Immature natural killer cell (primary cell): ENCODE data around the gene ZNF462. TPM values are rescaled to one million over a fixed set of nuclear protein-coding genes. Genes with fewer than 3 reads are reported as not detected.
A peak's percentile ranks its signal among the peaks of the same experiment; 100 is the strongest.

Source experiments
- DNase-seq, 3 donors: peaks; one replicate each; pipeline ENCODE4 v3.0.0; 2022; ENCODE audit warnings: mixed read lengths in 1 of 3
- H3K27ac Mint-ChIP-seq, 6 donors: one replicate each; pipeline ENCODE4 v1.8.0; 2020; ENCODE audit warnings: mixed read lengths in 6 of 6, mild to moderate bottlenecking in 5 of 6, inconsistent platforms in 4 of 6, moderate library complexity in 3 of 6
- H3K27me3 Mint-ChIP-seq, 3 donors: one replicate each; pipeline ENCODE4 v1.8.0; 2020 to 2021; ENCODE audit warnings: low read depth in 3 of 3, mild to moderate bottlenecking in 3 of 3, mixed read lengths in 3 of 3, moderate library complexity in 3 of 3, inconsistent platforms in 1 of 3
- H3K36me3 Mint-ChIP-seq, 3 donors: one replicate each; pipeline ENCODE4 v1.8.0; 2020; ENCODE audit warnings: mixed read lengths in 3 of 3, inconsistent platforms in 2 of 3, mild to moderate bottlenecking in 2 of 3
- H3K4me1 Mint-ChIP-seq, 2 donors: one replicate each; pipeline ENCODE4 v1.8.0; 2020; ENCODE audit warnings: inconsistent platforms in 2 of 2, mild to moderate bottlenecking in 2 of 2, mixed read lengths in 2 of 2, moderate library complexity in 1 of 2
- H3K4me3 Mint-ChIP-seq, 5 donors: one replicate each; pipeline ENCODE4 v1.8.0; 2020; ENCODE audit warnings: mild to moderate bottlenecking in 5 of 5, mixed read lengths in 5 of 5, inconsistent platforms in 3 of 5, moderate library complexity in 3 of 5
- H3K9me3 Mint-ChIP-seq, 6 donors: one replicate each; pipeline ENCODE4 v1.8.0; 2020; ENCODE audit warnings: mild to moderate bottlenecking in 6 of 6, mixed read lengths in 6 of 6, inconsistent platforms in 4 of 6, moderate library complexity in 3 of 6
- polyA plus RNA-seq, 3 donors: library from polyadenylated mRNA; unstranded; fragments of 300-500 nt; fragmentation: Illumina TruSeq; gene quantifications; one replicate each; pipeline ENCODE4 v1.2.3, GENCODE V29; 2021

ZNF462 gene
- polyA plus RNA-seq, 3 donors from 2014 or later: 0.94 TPM; not detected in 2

GRCh38 chr9:107007402-107007801, 144.4 kb downstream of the ZNF462 start:
- DNase-seq: no peak
- H3K4me3 Mint-ChIP-seq: no peak overlapping the region
- H3K27me3 Mint-ChIP-seq: peaks cover 0 to 4% (median 2%) of the 10 kb centered on the region in 3 donors
- no peaks in the 10 kb centered on the region for H3K36me3 Mint-ChIP-seq
- H3K4me1 Mint-ChIP-seq: no peaks in the 10 kb centered on the region
- no peak overlapping the region for H3K27ac Mint-ChIP-seq
- peaks cover 0 to 2% (median 0%) of the 10 kb centered on the region in 6 donors for H3K9me3 Mint-ChIP-seq

- Mint-ChIP-seq H3K9me3 (peaks cover 0 to 2% (median 0%) of the 10 kb centered on the region in 6 donors), H3K27me3 (peaks cover 0 to 4% (median 2%) of the 10 kb centered on the region in 3 donors), H3K4me3 (no peak overlapping the region), H3K4me1 (no peaks in the 10 kb centered on the region), H3K27ac (no peak overlapping the region), H3K36me3 (no peaks in the 10 kb centered on the region)
- DNase-seq: no peak
Observed at GRCh38 chr9:107008011-107008410, 145.0 kb downstream of the ZNF462 start.

GRCh38 chr9:107008447-107008846, 145.5 kb downstream of the ZNF462 start:
- DNase-seq: no peak
- no peaks in the 10 kb centered on the region for H3K4me1 Mint-ChIP-seq
- H3K4me3 Mint-ChIP-seq: no peak overlapping the region
- H3K36me3 Mint-ChIP-seq: no peaks in the 10 kb centered on the region
- H3K27ac Mint-ChIP-seq: no peak overlapping the region
- peaks cover 0 to 4% (median 0%) of the 10 kb centered on the region in 3 donors for H3K27me3 Mint-ChIP-seq
- peaks cover 0 to 2% (median 0%) of the 10 kb centered on the region in 6 donors for H3K9me3 Mint-ChIP-seq

GRCh38 chr9:107016383-107016782, 153.4 kb downstream of the ZNF462 start:
- no peak overlapping the region for H3K27ac Mint-ChIP-seq
- peaks cover 0 to 2% (median 0%) of the 10 kb centered on the region in 3 donors for H3K27me3 Mint-ChIP-seq
- H3K36me3 Mint-ChIP-seq: no peaks in the 10 kb centered on the region
- peaks cover 0 to 14% (median 3%) of the 10 kb centered on the region in 6 donors for H3K9me3 Mint-ChIP-seq
- no peaks in the 10 kb centered on the region for H3K4me1 Mint-ChIP-seq
- H3K4me3 Mint-ChIP-seq: no peak overlapping the region
- no peak for DNase-seq

GRCh38 chr9:107018861-107019545, 156.0 kb downstream of the ZNF462 start:
- H3K27ac Mint-ChIP-seq: no peak overlapping the region
- H3K4me1 Mint-ChIP-seq: peaks cover 4 to 9% of the 10 kb centered on the region in 2 donors
- DNase-seq: no peak
- H3K9me3 Mint-ChIP-seq: peaks cover 0 to 14% (median 3%) of the 10 kb centered on the region in 6 donors
- H3K27me3 Mint-ChIP-seq: peaks cover 0 to 2% (median 0%) of the 10 kb centered on the region in 3 donors
- H3K4me3 Mint-ChIP-seq: no peak overlapping the region
- no peaks in the 10 kb centered on the region for H3K36me3 Mint-ChIP-seq

GRCh38 chr9:107020040-107020530, 157.1 kb downstream of the ZNF462 start:
- no peaks in the 10 kb centered on the region for H3K36me3 Mint-ChIP-seq
- H3K9me3 Mint-ChIP-seq: peaks cover 0 to 14% (median 3%) of the 10 kb centered on the region in 6 donors
- H3K27ac Mint-ChIP-seq: no peak overlapping the region
- no peak for DNase-seq
- no peak overlapping the region for H3K4me3 Mint-ChIP-seq
- peaks cover 9 to 20% of the 10 kb centered on the region in 2 donors for H3K4me1 Mint-ChIP-seq
- peaks cover 0 to 3% (median 2%) of the 10 kb centered on the region in 3 donors for H3K27me3 Mint-ChIP-seq

GRCh38 chr9:107024193-107024592, 161.2 kb downstream of the ZNF462 start:
- Mint-ChIP-seq H3K36me3 (no peaks in the 10 kb centered on the region), H3K4me3 (peak overlapping the region in 3 of 5 donors; percentile 11 to 36 (median 15)), H3K4me1 (peaks cover 9 to 20% of the 10 kb centered on the region in 2 donors), H3K27me3 (peaks cover 0 to 3% (median 0%) of the 10 kb centered on the region in 3 donors), H3K27ac (peak overlapping the region in 2 of 6 donors; percentile 3 to 42), H3K9me3 (peaks cover 0 to 2% (median 0%) of the 10 kb centered on the region in 6 donors)
- peak; percentile 25 to 47 (median 39) for DNase-seq

- H3K9me3 Mint-ChIP-seq: peaks cover 0 to 2% (median 0%) of the 10 kb centered on the region in 6 donors
- H3K27ac Mint-ChIP-seq: no peak overlapping the region
- H3K27me3 Mint-ChIP-seq: peaks cover 0 to 4% (median 0%) of the 10 kb centered on the region in 3 donors
- H3K4me3 Mint-ChIP-seq: no peak overlapping the region
- no peaks in the 10 kb centered on the region for H3K36me3 Mint-ChIP-seq
- peaks cover 9 to 20% of the 10 kb centered on the region in 2 donors for H3K4me1 Mint-ChIP-seq
- no peak for DNase-seq
Observed at GRCh38 chr9:107025260-107026035, 162.5 kb downstream of the ZNF462 start.

GRCh38 chr9:107029146-107029545, 166.2 kb downstream of the ZNF462 start:
- DNase-seq: no peak
- H3K27ac Mint-ChIP-seq: no peak overlapping the region
- H3K4me3 Mint-ChIP-seq: no peak overlapping the region
- H3K4me1 Mint-ChIP-seq: peaks cover 4 to 14% of the 10 kb centered on the region in 2 donors
- no peaks in the 10 kb centered on the region for H3K36me3 Mint-ChIP-seq
- peaks cover 0 to 5% (median 2%) of the 10 kb centered on the region in 3 donors for H3K27me3 Mint-ChIP-seq
- peaks cover 0 to 3% (median 0%) of the 10 kb centered on the region in 6 donors for H3K9me3 Mint-ChIP-seq

- Mint-ChIP-seq H3K9me3 (peaks cover 0 to 3% (median 0%) of the 10 kb centered on the region in 6 donors), H3K27ac (no peak overlapping the region), H3K36me3 (no peaks in the 10 kb centered on the region), H3K27me3 (peaks cover 0 to 4% (median 4%) of the 10 kb centered on the region in 3 donors), H3K4me1 (peaks cover 2 to 12% of the 10 kb centered on the region in 2 donors), H3K4me3 (no peak overlapping the region)
- no peak for DNase-seq
Observed at GRCh38 chr9:107033966-107034365, 171.0 kb downstream of the ZNF462 start.

GRCh38 chr9:107034831-107035230, 171.9 kb downstream of the ZNF462 start:
- Mint-ChIP-seq H3K4me1 (peaks cover 2 to 12% of the 10 kb centered on the region in 2 donors), H3K27me3 (peaks cover 0 to 7% (median 4%) of the 10 kb centered on the region in 3 donors), H3K27ac (no peak overlapping the region), H3K4me3 (no peak overlapping the region), H3K36me3 (no peaks in the 10 kb centered on the region), H3K9me3 (peaks cover 0 to 3% (median 0%) of the 10 kb centered on the region in 6 donors)
- DNase-seq: no peak

- H3K27ac Mint-ChIP-seq: no peak overlapping the region
- no peak overlapping the region for H3K4me3 Mint-ChIP-seq
- DNase-seq: no peak
- H3K27me3 Mint-ChIP-seq: peaks cover 2 to 5% (median 4%) of the 10 kb centered on the region in 3 donors
- peaks cover 0 to 5% (median 0%) of the 10 kb centered on the region in 6 donors for H3K9me3 Mint-ChIP-seq
- peaks cover 2 to 12% of the 10 kb centered on the region in 2 donors for H3K4me1 Mint-ChIP-seq
- H3K36me3 Mint-ChIP-seq: no peaks in the 10 kb centered on the region
Observed at GRCh38 chr9:107036367-107036766, 173.4 kb downstream of the ZNF462 start.

- no peak for DNase-seq
- no peak overlapping the region for H3K27ac Mint-ChIP-seq
- peaks cover 0 to 2% (median 0%) of the 10 kb centered on the region in 6 donors for H3K9me3 Mint-ChIP-seq
- peaks cover 3 to 6% (median 6%) of the 10 kb centered on the region in 3 donors for H3K27me3 Mint-ChIP-seq
- H3K4me1 Mint-ChIP-seq: peaks cover under 1 to 4% of the 10 kb centered on the region in 2 donors
- H3K36me3 Mint-ChIP-seq: no peaks in the 10 kb centered on the region
- no peak overlapping the region for H3K4me3 Mint-ChIP-seq
Observed at GRCh38 chr9:107039542-107039941, 176.6 kb downstream of the ZNF462 start.

- no peaks in the 10 kb centered on the region for H3K4me1 Mint-ChIP-seq
- no peak overlapping the region for H3K27ac Mint-ChIP-seq
- peaks cover 3 to 6% (median 6%) of the 10 kb centered on the region in 3 donors for H3K27me3 Mint-ChIP-seq
- H3K4me3 Mint-ChIP-seq: no peak overlapping the region
- no peak for DNase-seq
- peaks cover 0 to 2% (median 0%) of the 10 kb centered on the region in 6 donors for H3K9me3 Mint-ChIP-seq
- H3K36me3 Mint-ChIP-seq: no peaks in the 10 kb centered on the region
Observed at GRCh38 chr9:107042606-107043005, 179.6 kb downstream of the ZNF462 start.
